BLaER1 treated with 17β-estradiol and CSF1 and Interleukin-3, amounts not matched to agents 10 nM and 100 nM (cell line): Measurements from ENCODE around the gene TRIM56.
"Not testable (repeated sequence)": the region's sequence is repeated elsewhere in the genome, so short reads cannot be mapped to it uniquely, and the experiment has no call there.

Experiments used
- H3K27ac ChIP-seq, 11 experiments: shearing (Covaris generic); formaldehyde crosslinking; 2 replicates each; pipeline ENCODE4 v1.8.1; 2022
- H3K27me3 ChIP-seq, 11 experiments: shearing (Covaris generic); formaldehyde crosslinking; 2 replicates each; pipeline ENCODE4 v1.8.1; 2022
- H3K36me3 ChIP-seq, 11 experiments: shearing (Covaris generic); formaldehyde crosslinking; 2 replicates each; pipeline ENCODE4 v1.8.1; 2022
- H3K4me1 ChIP-seq, 10 experiments: shearing (Covaris generic); formaldehyde crosslinking; 2 replicates each; pipeline ENCODE4 v1.8.1; 2022
- H3K4me2 ChIP-seq, 11 experiments: shearing (Covaris generic); formaldehyde crosslinking; 2 replicates each; pipeline ENCODE4 v1.8.1; 2022
- H3K4me3 ChIP-seq, 10 experiments: shearing (Covaris generic); formaldehyde crosslinking; 2 replicates each; pipeline ENCODE4 v1.8.1; 2022
- H3K9ac ChIP-seq, 11 experiments: shearing (Covaris generic); formaldehyde crosslinking; 2 replicates each; pipeline ENCODE4 v1.8.1; 2022
- H3K9me3 ChIP-seq, 11 experiments: shearing (Covaris generic); formaldehyde crosslinking; replicated peaks in 1 of 11; 2 replicates each; pipeline ENCODE4 v1.8.1; 2022
- H4K20me1 ChIP-seq, 11 experiments: shearing (Covaris generic); formaldehyde crosslinking; 2 replicates each; pipeline ENCODE4 v1.8.1; 2022
- Cebpa-rat ChIP-seq, 11 experiments: shearing (Covaris generic); IDR thresholded peaks; 2 replicates each; pipeline ENCODE4 v1.8.1; 2022

The TRIM56 gene

GRCh38 chr7:101094791-101095375, 9.6 kb downstream of the TRIM56 start:
- H3K4me2 ChIP-seq, result no peak overlapping the region
- no peak overlapping the region for H3K4me3 ChIP-seq
- H3K27ac ChIP-seq, result no peak overlapping the region
- no peak overlapping the region for H3K9ac ChIP-seq
- no peak for TF ChIP-seq Cebpa-rat (IDR thresholded peaks at IDR 0.05)
- peaks cover 24 to 57% (median 48%) of the 10 kb centered on the region in 11 experiments; a peak in 16 of 22 replicates for H4K20me1 ChIP-seq
- peaks cover 7 to 29% (median 18%) of the 10 kb centered on the region in 11 experiments for H3K36me3 ChIP-seq
- peaks cover 0 to 15% (median 11%) of the 10 kb centered on the region in 11 experiments; a peak in 11 of 22 replicates for H3K9me3 ChIP-seq
- peaks cover 8 to 16% (median 11%) of the 10 kb centered on the region in 10 experiments; a peak in 19 of 20 replicates for H3K4me1 ChIP-seq
- peaks cover 0 to 6% (median 0%) of the 10 kb centered on the region in 11 experiments; a peak in 1 of 22 replicates for H3K27me3 ChIP-seq

- Histone ChIP-seq H3K27me3 (peaks cover 0 to 6% (median 0%) of the 10 kb centered on the region in 11 experiments; a peak in 3 of 22 replicates), H3K27ac (no peak overlapping the region), H3K4me2 (no peak overlapping the region), H4K20me1 (peaks cover 14 to 42% (median 33%) of the 10 kb centered on the region in 11 experiments; a peak in 15 of 22 replicates), H3K9ac (no peak overlapping the region), H3K9me3 (peaks cover 0 to 2% (median 0%) of the 10 kb centered on the region in 11 experiments; a peak in 6 of 22 replicates), H3K4me1 (peaks cover 10 to 28% (median 21%) of the 10 kb centered on the region in 10 experiments; a peak in 19 of 20 replicates), H3K4me3 (no peak overlapping the region), H3K36me3 (peaks cover 0 to 13% (median 2%) of the 10 kb centered on the region in 11 experiments; a peak in 18 of 22 replicates)
- no peak for TF ChIP-seq Cebpa-rat (IDR thresholded peaks at IDR 0.05)
Observed at GRCh38 chr7:101096331-101096956, 11.2 kb downstream of the TRIM56 start.

GRCh38 chr7:101096957-101097347, 11.7 kb downstream of the TRIM56 start:
- Histone ChIP-seq H3K36me3 (peaks cover 0 to 9% (median 0%) of the 10 kb centered on the region in 11 experiments; a peak in 4 of 22 replicates), H3K4me1 (peaks cover 10 to 28% (median 21%) of the 10 kb centered on the region in 10 experiments; a peak in 19 of 20 replicates), H3K9ac (no peak overlapping the region), H3K4me2 (no peak overlapping the region), H4K20me1 (peaks cover 14 to 42% (median 33%) of the 10 kb centered on the region in 11 experiments; a peak in 15 of 22 replicates), H3K27ac (no peak overlapping the region), H3K4me3 (no peak overlapping the region), H3K27me3 (peaks cover 0 to 6% (median 0%) of the 10 kb centered on the region in 11 experiments; a peak in 3 of 22 replicates), H3K9me3 (no peaks in the 10 kb centered on the region)
- TF ChIP-seq Cebpa-rat (IDR thresholded peaks at IDR 0.05), result no peak

- H3K4me3 ChIP-seq, result no peak overlapping the region
- H3K4me1 ChIP-seq, result peaks cover 10 to 28% (median 21%) of the 10 kb centered on the region in 10 experiments; a peak in 19 of 20 replicates
- H3K9me3 ChIP-seq, result no peaks in the 10 kb centered on the region
- no peak overlapping the region; a peak in 1 of 22 replicates for H3K27ac ChIP-seq
- no peak overlapping the region for H3K4me2 ChIP-seq
- peaks cover 14 to 42% (median 33%) of the 10 kb centered on the region in 11 experiments; a peak in 15 of 22 replicates for H4K20me1 ChIP-seq
- H3K36me3 ChIP-seq, result peaks cover 0 to 8% (median 0%) of the 10 kb centered on the region in 11 experiments; a peak in 2 of 22 replicates
- H3K27me3 ChIP-seq, result peaks cover 0 to 6% (median 0%) of the 10 kb centered on the region in 11 experiments; a peak in 3 of 22 replicates
- TF ChIP-seq Cebpa-rat (IDR thresholded peaks at IDR 0.05), result no peak
- no peak overlapping the region for H3K9ac ChIP-seq
Observed at GRCh38 chr7:101097561-101097960, 12.3 kb downstream of the TRIM56 start.

DNA sequence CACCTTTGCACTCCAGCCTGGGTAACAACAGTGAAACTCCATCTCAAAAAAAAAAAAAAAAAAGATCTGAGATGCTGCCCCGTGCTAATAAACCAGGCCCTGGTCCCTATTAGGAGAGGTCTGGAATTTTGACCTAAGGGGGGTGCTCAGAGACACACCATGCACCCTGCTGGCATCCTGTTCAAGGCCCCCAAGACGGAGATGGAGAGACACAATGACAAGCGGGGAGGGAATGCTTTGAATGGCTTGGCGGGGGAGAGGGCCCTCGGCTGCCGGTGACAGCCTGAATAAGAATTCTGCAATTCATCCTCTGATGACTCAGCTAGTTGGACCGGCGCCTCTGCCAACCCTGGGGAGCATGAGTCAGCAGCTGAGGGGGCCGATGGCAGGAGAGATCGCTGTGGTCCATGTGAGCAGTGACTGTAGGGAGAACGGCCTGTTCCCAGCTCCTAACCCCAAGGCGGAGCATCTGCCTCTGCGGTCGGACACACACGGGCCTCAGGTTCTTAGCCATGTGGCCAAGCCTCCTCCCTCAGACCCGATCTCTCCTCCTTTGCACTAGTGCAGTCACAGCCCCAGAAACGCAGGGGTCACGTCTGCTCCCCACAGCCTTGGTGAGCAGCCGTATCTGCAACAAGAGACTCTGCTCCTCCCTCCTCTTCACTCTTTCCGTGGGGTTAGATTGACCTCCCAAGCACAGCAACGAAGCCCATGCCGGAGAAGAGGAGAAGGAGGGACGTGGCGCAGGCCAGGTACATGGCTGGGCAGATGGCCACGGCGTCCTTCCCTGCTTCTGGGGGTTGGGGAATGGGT, 14.9 kb downstream of the TRIM56 start:
- H3K9ac ChIP-seq, result peak overlapping the region in 6 of 11 experiments; percentile 12 to 47 (median 36); a peak in 10 of 22 replicates
- no peaks in the 10 kb centered on the region for H3K36me3 ChIP-seq
- H3K4me2 ChIP-seq, result peak overlapping the region; percentile 28 to 86 (median 64)
- no peak; a peak in 1 of 22 replicates for TF ChIP-seq Cebpa-rat (IDR thresholded peaks at IDR 0.05)
- peaks cover 0 to 6% (median 0%) of the 10 kb centered on the region in 11 experiments; a peak in 3 of 22 replicates for H3K27me3 ChIP-seq
- H4K20me1 ChIP-seq, result peaks cover 5 to 25% (median 16%) of the 10 kb centered on the region in 11 experiments; a peak in 15 of 22 replicates
- H3K27ac ChIP-seq, result peak overlapping the region in 8 of 11 experiments; percentile 46 to 68 (median 55); a peak in 15 of 22 replicates
- H3K4me3 ChIP-seq, result no peak overlapping the region
- peaks cover 19 to 38% (median 31%) of the 10 kb centered on the region in 10 experiments; a peak in 19 of 20 replicates for H3K4me1 ChIP-seq
- no peaks in the 10 kb centered on the region for H3K9me3 ChIP-seq

DNA sequence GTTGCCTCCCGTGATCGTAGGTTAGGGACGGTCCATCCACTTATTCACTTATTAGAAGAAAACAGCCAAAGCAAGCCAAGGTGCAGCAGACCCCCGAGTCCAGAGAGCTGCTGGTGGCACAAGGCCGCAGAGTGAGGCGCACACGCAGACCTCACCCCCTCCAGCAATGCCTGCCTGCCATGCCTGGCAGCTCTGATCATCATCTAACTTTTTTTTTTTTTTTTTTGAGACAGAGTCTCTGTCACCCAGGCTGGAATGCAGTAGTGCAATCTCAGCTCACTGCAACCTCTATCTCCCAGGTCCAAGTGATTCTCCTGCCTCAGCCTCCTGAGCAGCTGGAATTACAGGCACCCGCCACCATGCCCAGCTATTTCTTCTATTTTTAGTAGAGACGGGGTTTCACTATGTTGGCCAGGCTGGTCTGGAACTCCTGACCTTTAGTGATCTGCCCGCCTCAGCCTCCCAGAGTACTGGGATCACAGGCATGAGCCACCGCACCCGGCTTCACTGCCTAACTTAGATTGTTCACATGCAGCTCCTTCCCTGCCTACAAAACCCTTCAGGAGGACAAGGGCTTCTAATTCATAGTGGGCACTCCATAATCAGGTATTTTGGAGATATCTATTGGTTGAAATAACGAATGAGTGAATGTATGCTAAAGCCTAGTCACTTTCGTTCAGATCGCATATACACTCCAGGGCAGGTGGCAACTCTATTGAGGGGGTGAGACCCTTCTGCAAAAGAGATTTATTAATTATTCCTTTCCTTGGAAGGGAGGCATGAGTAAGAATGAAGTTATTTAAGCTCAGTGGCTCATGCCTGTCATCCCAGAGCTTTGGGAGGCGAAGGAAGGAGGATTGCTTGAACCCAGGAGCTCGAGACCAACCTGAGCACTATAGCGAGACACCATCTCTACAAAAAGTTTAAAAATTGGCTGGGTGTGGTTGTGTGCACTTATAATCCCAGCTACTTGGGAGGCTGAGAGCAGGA, 15.9 kb downstream of the TRIM56 start:
- Histone ChIP-seq H3K27me3 (peaks cover 0 to 6% (median 0%) of the 10 kb centered on the region in 11 experiments; a peak in 3 of 22 replicates), H3K9me3 (no peaks in the 10 kb centered on the region), H3K27ac (peak overlapping the region in 7 of 11 experiments; percentile 33 to 68 (median 58); a peak in 11 of 22 replicates), H3K4me2 (peak overlapping the region in 9 of 11 experiments; percentile 28 to 83 (median 64); a peak in 16 of 22 replicates), H3K4me3 (no peak overlapping the region), H3K9ac (peak overlapping the region in 4 of 11 experiments; percentile 20 to 47 (median 43); a peak in 3 of 22 replicates), H3K36me3 (no peaks in the 10 kb centered on the region), H3K4me1 (peaks cover 19 to 38% (median 31%) of the 10 kb centered on the region in 10 experiments; a peak in 19 of 20 replicates), H4K20me1 (peaks cover 0 to 15% (median 7%) of the 10 kb centered on the region in 11 experiments; a peak in 8 of 22 replicates)
- TF ChIP-seq Cebpa-rat (IDR thresholded peaks at IDR 0.05), result no peak

GRCh38 chr7:101102026-101102425, 16.7 kb downstream of the TRIM56 start:
- Histone ChIP-seq H3K4me3 (no peak overlapping the region), H3K4me2 (no peak overlapping the region), H3K27ac (no peak overlapping the region; a peak in 1 of 22 replicates), H3K9me3 (no peaks in the 10 kb centered on the region), H3K9ac (no peak overlapping the region), H3K36me3 (no peaks in the 10 kb centered on the region), H4K20me1 (peaks cover 0 to 6% (median under 1%) of the 10 kb centered on the region in 11 experiments; a peak in 6 of 22 replicates), H3K27me3 (peaks cover 0 to 6% (median 0%) of the 10 kb centered on the region in 11 experiments; a peak in 3 of 22 replicates), H3K4me1 (peaks cover 21 to 44% (median 35%) of the 10 kb centered on the region in 10 experiments)
- no peak for TF ChIP-seq Cebpa-rat (IDR thresholded peaks at IDR 0.05)

- H4K20me1 ChIP-seq, H3K9me3 ChIP-seq, H3K27ac ChIP-seq, H3K4me3 ChIP-seq, H3K9ac ChIP-seq, H3K27me3 ChIP-seq, H3K36me3 ChIP-seq: not testable (repeated sequence)
- peaks cover 37 to 59% (median 52%) of the 10 kb centered on the region in 10 experiments for H3K4me1 ChIP-seq
- peak overlapping the region in 9 of 11 experiments; percentile 25 to 62 (median 50); a peak in 12 of 22 replicates for H3K4me2 ChIP-seq
Observed at GRCh38 chr7:101103701-101104100, 18.4 kb downstream of the TRIM56 start.
